ENCODE results near the gene GLT6D1. TPM values are rescaled to one million over a fixed set of nuclear protein-coding genes. Genes with fewer than 3 reads are reported as not detected.

GLT6D1 gene
- total RNA-seq, 1 donor from 2014 or later, result not detected

DNA sequence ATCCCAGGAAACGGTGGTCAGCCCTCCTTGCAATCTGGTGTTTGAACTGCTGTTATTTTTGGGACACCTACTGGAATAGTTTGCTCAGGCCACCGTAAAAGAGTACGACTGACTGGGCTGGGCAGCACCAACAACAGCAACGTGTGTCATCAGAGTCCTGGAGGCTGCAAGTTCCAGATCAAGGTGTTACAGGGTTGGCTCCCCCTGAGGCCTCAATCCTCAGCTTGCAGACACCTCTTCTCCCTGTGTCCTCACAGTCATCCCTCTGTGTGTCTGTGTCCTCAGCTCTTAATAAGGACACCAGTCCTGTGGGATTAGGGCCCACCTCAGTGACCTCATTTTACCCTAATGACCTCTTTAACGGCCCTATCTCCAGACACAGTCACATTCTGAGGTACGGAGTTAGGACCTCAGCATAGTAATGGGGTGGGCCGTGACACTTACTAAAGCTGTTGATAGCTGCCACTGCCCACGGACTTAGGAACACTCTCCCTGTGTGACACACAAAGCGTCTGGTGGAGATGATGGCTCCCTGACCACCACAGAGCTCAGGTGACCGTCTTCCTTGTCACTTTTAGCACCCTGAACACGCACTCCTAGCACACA lies 16.8 kb downstream of the GLT6D1 start:
- H3K4me3 ChIP-seq (ENCODE audit: low read depth, low read length), result no peak overlapping the region

DNA sequence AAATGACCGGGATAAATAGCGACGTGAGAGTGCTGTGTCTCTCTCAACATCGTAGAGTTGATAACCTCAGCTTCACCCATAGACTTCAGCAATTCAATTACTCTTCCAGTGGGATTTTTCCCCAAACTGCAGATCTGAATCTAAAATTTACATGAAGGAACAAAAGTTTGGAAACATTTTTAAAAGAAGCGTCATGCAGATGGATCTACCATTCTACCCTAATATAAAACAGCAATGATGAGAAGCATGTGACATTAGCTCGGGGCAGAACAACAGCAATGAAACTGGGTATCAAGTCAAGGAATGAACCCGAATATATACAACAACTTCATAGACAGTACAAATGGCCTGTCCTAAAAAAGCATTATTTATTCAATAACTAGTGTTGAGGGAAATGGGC lies 18.8 kb downstream of the GLT6D1 start:
- DNase-seq (ENCODE audit: low read depth), result no peak
- TF ChIP-seq CTCF (conservative IDR thresholded peaks at IDR 0.05; ENCODE audit: low read depth, low read length), result no peak
- H3K4me3 ChIP-seq (ENCODE audit: low read depth, low read length), result no peak overlapping the region

More for the DNA sequence above, 16.8 kb downstream of the GLT6D1 start:
- no peak for DNase-seq (ENCODE audit: low read depth)
- TF ChIP-seq CTCF (conservative IDR thresholded peaks at IDR 0.05; ENCODE audit: low read depth, low read length), result no peak

GRCh38 chr9:135619599-135619886 lies 19.8 kb downstream of the GLT6D1 start:
- no peak for DNase-seq (ENCODE audit: low read depth)
- no peak overlapping the region for H3K4me3 ChIP-seq (ENCODE audit: low read depth, low read length)
- no peak for TF ChIP-seq CTCF (conservative IDR thresholded peaks at IDR 0.05; ENCODE audit: low read depth, low read length)

DNA sequence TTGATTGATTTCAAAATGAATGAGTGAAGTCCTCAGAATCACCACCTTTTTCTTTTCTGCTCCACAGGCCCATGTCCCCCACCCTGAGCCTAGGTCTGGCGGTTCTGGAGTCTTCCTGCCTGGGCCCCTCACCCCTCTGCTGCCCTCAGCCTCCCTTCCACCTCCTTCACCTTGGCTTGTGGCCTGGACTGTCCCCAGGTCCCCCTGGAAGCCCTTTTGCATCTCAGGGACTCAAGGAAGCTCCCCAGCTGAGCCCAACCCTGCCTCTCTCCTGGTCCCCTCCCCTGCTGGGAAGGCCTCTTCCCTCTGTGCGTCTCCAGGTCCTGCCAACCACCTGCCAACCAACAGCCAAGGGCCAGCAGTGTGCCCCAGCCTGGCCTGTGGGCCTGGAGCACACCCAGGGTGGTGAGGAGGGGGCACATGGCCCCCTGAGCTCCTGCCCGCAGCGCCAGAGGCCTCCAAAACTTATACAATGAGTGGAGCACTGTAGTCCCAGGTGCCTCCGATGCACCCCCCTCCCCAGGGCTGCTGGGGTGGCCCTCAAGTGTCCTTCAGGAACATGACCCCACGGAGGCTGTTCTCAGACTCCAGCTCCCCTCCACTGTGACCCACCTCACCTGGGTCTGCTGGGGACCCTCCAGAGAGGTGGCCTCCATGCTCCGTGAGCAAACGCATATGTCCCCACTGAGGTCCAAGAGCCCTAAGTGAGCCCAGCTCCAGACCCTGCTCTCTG lies 20.3 kb downstream of the GLT6D1 start:
- DNase-seq (ENCODE audit: low read depth), result no peak
- H3K4me3 ChIP-seq (ENCODE audit: low read depth, low read length), result no peak overlapping the region
- TF ChIP-seq CTCF (conservative IDR thresholded peaks at IDR 0.05; ENCODE audit: low read depth, low read length), result no peak

DNA sequence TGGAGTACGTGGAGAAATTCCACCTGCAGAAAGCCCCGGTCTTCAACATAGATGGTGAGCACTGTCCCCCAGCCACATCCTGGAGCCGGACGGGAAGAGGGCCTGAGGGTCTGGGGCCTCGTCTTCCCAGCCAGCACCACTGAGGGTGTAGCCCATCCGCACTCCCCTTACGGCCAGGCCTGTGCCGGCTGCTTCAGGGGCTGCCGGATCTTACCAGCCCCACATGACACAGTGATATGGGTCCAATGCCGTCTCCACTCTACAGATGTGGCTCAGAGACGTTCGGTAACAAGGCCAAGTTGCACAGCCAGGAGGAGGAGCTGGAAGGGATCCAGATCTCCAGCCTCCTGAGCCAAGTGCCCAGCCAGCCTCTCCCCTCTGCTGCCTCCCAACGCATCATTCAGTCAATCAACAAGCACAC lies 21.3 kb downstream of the GLT6D1 start:
- no peak overlapping the region for H3K4me3 ChIP-seq (ENCODE audit: low read depth, low read length)
- TF ChIP-seq CTCF (conservative IDR thresholded peaks at IDR 0.05; ENCODE audit: low read depth, low read length), result no peak
- DNase-seq (ENCODE audit: low read depth), result no peak

GRCh38 chr9:135617538-135617900 lies 21.8 kb downstream of the GLT6D1 start:
- DNase-seq (ENCODE audit: low read depth), result no peak
- no peak overlapping the region for H3K4me3 ChIP-seq (ENCODE audit: low read depth, low read length)
- no peak for TF ChIP-seq CTCF (conservative IDR thresholded peaks at IDR 0.05; ENCODE audit: low read depth, low read length)
